ENCODE data around the gene OCSTAMP. TPM values are rescaled to one million over a fixed set of nuclear protein-coding genes. Genes with fewer than 3 reads are reported as not detected.

The OCSTAMP gene
- polyA plus RNA-seq (2013, experiment 1 of 2; ENCODE audit: insufficient read length): not detected
- polyA plus RNA-seq (2013, experiment 2 of 2; ENCODE audit: insufficient read length): not detected

- no peak for DNase-seq
Observed at GRCh38 chr20:46550461-46550860, at the start of gene OCSTAMP. Gene OCSTAMP (minus strand): TSS chr20:46550654. CDS start chr20:46550560, 94 bp downstream.

- no peak for DNase-seq
Observed at GRCh38 chr20:46599227-46599987, 49.0 kb upstream of the OCSTAMP start.

GRCh38 chr20:46595933-46596332 lies 45.5 kb upstream of the OCSTAMP start:
- no peak for DNase-seq

- no peak for DNase-seq
Observed at GRCh38 chr20:46594725-46595124, 44.3 kb upstream of the OCSTAMP start.

- DNase-seq: no peak
Observed at GRCh38 chr20:46592580-46593362, 42.3 kb upstream of the OCSTAMP start.

- no peak for DNase-seq
Observed at GRCh38 chr20:46590443-46590842, 40.0 kb upstream of the OCSTAMP start.

- DNase-seq: no peak
Observed at GRCh38 chr20:46588532-46589511, 38.4 kb upstream of the OCSTAMP start.

- DNase-seq: no peak
Observed at GRCh38 chr20:46587986-46588385, 37.5 kb upstream of the OCSTAMP start.

GRCh38 chr20:46586724-46587123 lies 36.3 kb upstream of the OCSTAMP start:
- no peak for DNase-seq

- DNase-seq: no peak
Observed at GRCh38 chr20:46584508-46584907, 34.1 kb upstream of the OCSTAMP start.

GRCh38 chr20:46583411-46584214 lies 33.2 kb upstream of the OCSTAMP start:
- no peak for DNase-seq

- DNase-seq: no peak
Observed at GRCh38 chr20:46582648-46583047, 32.2 kb upstream of the OCSTAMP start.

GRCh38 chr20:46581391-46581790 lies 30.9 kb upstream of the OCSTAMP start:
- DNase-seq: no peak

- no peak for DNase-seq
Observed at GRCh38 chr20:46580613-46581205, 30.3 kb upstream of the OCSTAMP start.

GRCh38 chr20:46578745-46579144 lies 28.3 kb upstream of the OCSTAMP start:
- DNase-seq: no peak

GRCh38 chr20:46576774-46577395 lies 26.4 kb upstream of the OCSTAMP start:
- no peak for DNase-seq

GRCh38 chr20:46575937-46576461 lies 25.5 kb upstream of the OCSTAMP start:
- DNase-seq: no peak

- DNase-seq: no peak
Observed at GRCh38 chr20:46575394-46575793, 24.9 kb upstream of the OCSTAMP start.

GRCh38 chr20:46573788-46574584 lies 23.5 kb upstream of the OCSTAMP start:
- DNase-seq: no peak

- no peak for DNase-seq
Observed at GRCh38 chr20:46573234-46573633, 22.8 kb upstream of the OCSTAMP start.

Measured in fibroblast of skin of abdomen (primary cell).